HepG2 (cell line): ENCODE results near the gene PSMD1. TPM values are rescaled to one million over a fixed set of nuclear protein-coding genes. Genes with fewer than 3 reads are reported as not detected.

Experiments used
- AGO1 ChIP-seq: fragments of 200-400 bp; formaldehyde crosslinking; IDR thresholded peaks from 2 replicates; pipeline ENCODE4 v1.6.1; 2017; ENCODE audit warnings: mild to moderate bottlenecking, low read depth, low read length, moderate library complexity; ENCODE audit not compliant: poor library complexity, severe bottlenecking
- ARID3A ChIP-seq: IDR thresholded peaks from 2 replicates; pipeline ENCODE4 v1.6.1; 2012; ENCODE audit warnings: low read depth, low read length, improper control_type of control experiment
- CBFB ChIP-seq: sonication (generic); formaldehyde crosslinking; IDR thresholded peaks from 2 replicates; pipeline ENCODE4 v1.4.0; 2020; ENCODE audit warnings: missing genetic modification reagents
- FUBP1 ChIP-seq: sonication (generic); formaldehyde crosslinking; IDR thresholded peaks from 2 replicates; pipeline ENCODE4 v1.5.1; 2020; ENCODE audit warnings: missing genetic modification reagents, mild to moderate bottlenecking, borderline replicate concordance
- HNRNPUL1 ChIP-seq: fragments of 200-400 bp; formaldehyde crosslinking; IDR thresholded peaks from 2 replicates; pipeline ENCODE4 v1.6.1; 2017; ENCODE audit warnings: low read depth, mild to moderate bottlenecking, low read length, moderate library complexity
- KLF16 ChIP-seq, 2 experiments: sonication (generic) in 1 of 2; formaldehyde crosslinking in 1 of 2; IDR thresholded peaks; 2 replicates each; pipeline versions ENCODE4 v1.6.1 to v1.8.0; 2016 to 2023; ENCODE audit warnings: missing genetic modification reagents in 2 of 2, missing compliant biosample characterization in 1 of 2
- MIXL1 ChIP-seq: IDR thresholded peaks from 2 replicates; pipeline ENCODE4 v1.6.1; 2016
- MTA1 ChIP-seq: sonication (generic); formaldehyde crosslinking; IDR thresholded peaks from 2 replicates; pipeline ENCODE4 v1.4.0; 2020; ENCODE audit warnings: missing genetic modification reagents, mild to moderate bottlenecking, borderline replicate concordance
- MXD3 ChIP-seq: IDR thresholded peaks from 2 replicates; pipeline ENCODE4 v1.6.1; 2016; ENCODE audit warnings: mild to moderate bottlenecking, missing biosample characterization, missing genetic modification reagents
- RORA ChIP-seq: sonication (generic); formaldehyde crosslinking; IDR thresholded peaks from 2 replicates; pipeline ENCODE4 v1.5.0; 2020; ENCODE audit warnings: mild to moderate bottlenecking, missing genetic modification reagents, moderate library complexity
- SRSF4 ChIP-seq: fragments of 200-400 bp; formaldehyde crosslinking; IDR thresholded peaks from one replicate; pipeline ENCODE4 v1.6.1; 2018; ENCODE audit warnings: mild to moderate bottlenecking, low read depth, low read length, moderate library complexity; ENCODE audit not compliant: poor library complexity, severe bottlenecking
- TBP ChIP-seq: sonication (generic); formaldehyde crosslinking; IDR thresholded peaks from 2 replicates; pipeline ENCODE4 v1.5.0; 2020; ENCODE audit warnings: missing genetic modification reagents
- ZBTB43 ChIP-seq: sonication (generic); formaldehyde crosslinking; conservative IDR thresholded peaks from 2 replicates; pipeline ENCODE4 v1.4.0; 2020; ENCODE audit warnings: missing genetic modification reagents
- ZBTB7B ChIP-seq: sonication (generic); formaldehyde crosslinking; IDR thresholded peaks from 2 replicates; pipeline ENCODE4 v1.4.0; 2020; ENCODE audit warnings: missing genetic modification reagents
- ZFP36L2 ChIP-seq: sonication (generic); formaldehyde crosslinking; IDR thresholded peaks from 2 replicates; pipeline ENCODE4 v1.4.0; 2020; ENCODE audit warnings: missing genetic modification reagents
- ZNF253 ChIP-seq: sonication (generic); formaldehyde crosslinking; IDR thresholded peaks from 2 replicates; pipeline ENCODE4 v1.8.0; 2022; ENCODE audit warnings: mild to moderate bottlenecking, missing genetic modification reagents, borderline replicate concordance
- ZNF343 ChIP-seq: sonication (generic); formaldehyde crosslinking; IDR thresholded peaks from 2 replicates; pipeline ENCODE4 v1.4.0; 2020; ENCODE audit warnings: mild to moderate bottlenecking, missing genetic modification reagents
- ZNF562 ChIP-seq: sonication (generic); formaldehyde crosslinking; IDR thresholded peaks from 2 replicates; pipeline ENCODE4 v1.8.0; 2022; ENCODE audit warnings: missing genetic modification reagents, borderline replicate concordance
- ZNF644 ChIP-seq: IDR thresholded peaks from 2 replicates; pipeline ENCODE4 v1.6.1; 2016; ENCODE audit warnings: low read depth
- ZNF670 ChIP-seq: sonication (generic); formaldehyde crosslinking; IDR thresholded peaks from 2 replicates; pipeline ENCODE4 v1.8.0; 2022; ENCODE audit warnings: mild to moderate bottlenecking, missing genetic modification reagents, borderline replicate concordance
- ZSCAN12 ChIP-seq: sonication (generic); formaldehyde crosslinking; IDR thresholded peaks from 2 replicates; pipeline ENCODE4 v1.9.0; 2021; ENCODE audit warnings: mild to moderate bottlenecking, missing genetic modification reagents
- polyA plus RNA-seq, 8 experiments: library from polyadenylated mRNA; depleted of rRNA in 3 of 8; stranded (reverse) in 7 of 8; unstranded in 1 of 8; fragments of >200 nt; fragmentation: Illumina TruSeq in 4 of 8; extraction: Trizol in 4 of 8; gene quantifications; 2 replicates each; pipeline versions ENCODE4 v1.2.1 to v1.2.3, GENCODE V29; 2011 to 2016; ENCODE audit warnings: low read depth in 4 of 8, missing spikeins in 1 of 8, mixed read lengths in 1 of 8; ENCODE audit not compliant: insufficient read depth in 1 of 8
- total RNA-seq, 5 experiments: library from RNA; depleted of rRNA; stranded (reverse); fragments of >200 nt; fragmentation: Illumina TruSeq; extraction: Trizol; gene quantifications; 2 replicates each; pipeline ENCODE4 v1.2.3, GENCODE V29; 2016; ENCODE audit warnings: low read depth in 1 of 5
- TF ChIP-seq, protein P1 (sequence below): fragments of 450-650 bp; IDR thresholded peaks from 2 replicates; pipeline ENCODE4 v1.6.1; 2016

PSMD1 gene
- total and polyA plus RNA-seq, 2 of the 13 experiments (the other 11 are each of a cell fraction or from before 2014, with no cell fraction given), result 136 to 191 TPM

- no peak for TF ChIP-seq SRSF4
- no peak; the same call in none of the 2 replicates for TF ChIP-seq MXD3 (CRISPR knock-in tag)
- peak; percentile 84 for TF ChIP-seq ARID3A
- TF ChIP-seq CBFB, result peak; percentile 89
- peak in 1 of 2 experiments; percentile 97; a peak in 2 of 4 replicates for TF ChIP-seq KLF16 (CRISPR knock-in tag; IDR thresholded peaks at IDR 0.05)
- peak; percentile 98 for TF ChIP-seq ZBTB7B (CRISPR knock-in tag)
- TF ChIP-seq TBP (CRISPR knock-in tag), result peak; percentile 56; the same call in 1 of the 2 replicates
- TF ChIP-seq ZNF644 (CRISPR knock-in tag), result peak; percentile 93
- TF ChIP-seq, protein P1, sequence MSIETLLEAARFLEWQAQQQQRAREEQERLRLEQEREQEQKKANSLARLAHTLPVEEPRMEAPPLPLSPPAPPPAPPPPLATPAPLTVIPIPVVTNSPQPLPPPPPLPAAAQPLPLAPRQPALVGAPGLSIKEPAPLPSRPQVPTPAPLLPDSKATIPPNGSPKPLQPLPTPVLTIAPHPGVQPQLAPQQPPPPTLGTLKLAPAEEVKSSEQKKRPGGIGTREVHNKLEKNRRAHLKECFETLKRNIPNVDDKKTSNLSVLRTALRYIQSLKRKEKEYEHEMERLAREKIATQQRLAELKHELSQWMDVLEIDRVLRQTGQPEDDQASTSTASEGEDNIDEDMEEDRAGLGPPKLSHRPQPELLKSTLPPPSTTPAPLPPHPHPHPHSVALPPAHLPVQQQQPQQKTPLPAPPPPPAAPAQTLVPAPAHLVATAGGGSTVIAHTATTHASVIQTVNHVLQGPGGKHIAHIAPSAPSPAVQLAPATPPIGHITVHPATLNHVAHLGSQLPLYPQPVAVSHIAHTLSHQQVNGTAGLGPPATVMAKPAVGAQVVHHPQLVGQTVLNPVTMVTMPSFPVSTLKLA, result peak; percentile 38; the same call in 1 of the 2 replicates
- TF ChIP-seq ZBTB43 (CRISPR knock-in tag), result peak; percentile 98
- peak; percentile 81 for TF ChIP-seq AGO1
- TF ChIP-seq FUBP1, result peak; percentile 93; the same call in 1 of the 2 replicates
- TF ChIP-seq ZSCAN12 (CRISPR knock-in tag), result peak; percentile 96
- no peak for TF ChIP-seq ZNF253
- 0 out of 2 replicates have a peak, but pooled peaks have one; percentile 51 for TF ChIP-seq ZNF562 (CRISPR knock-in tag)
- peak; percentile 99 for TF ChIP-seq ZNF670
- no peak; the same call in 1 of the 2 replicates for TF ChIP-seq ZNF343 (CRISPR knock-in tag)
- TF ChIP-seq RORA (CRISPR knock-in tag), result no peak; the same call in 1 of the 2 replicates
- no peak for TF ChIP-seq HNRNPUL1
- peak; percentile 98 for TF ChIP-seq MTA1 (CRISPR knock-in tag)
- no peak for TF ChIP-seq ZFP36L2 (CRISPR knock-in tag)
- TF ChIP-seq MIXL1 (CRISPR knock-in tag), result peak; percentile 92; the same call in 1 of the 2 replicates
Measured at GRCh38 chr2:231050018-231050901, 6.4 kb upstream of the PSMD1 start (continued).
